ENCODE results near the gene RNF144A.

The RNF144A gene

GRCh38 chr2:7009207-7009911 lies 92.1 kb downstream of the RNF144A start:
- DNase-seq = no peak

GRCh38 chr2:7010391-7011054 lies 93.3 kb downstream of the RNF144A start:
- no peak for DNase-seq

GRCh38 chr2:7011356-7012083 lies 94.3 kb downstream of the RNF144A start:
- no peak for DNase-seq

- no peak for DNase-seq
These were observed 95.0 kb downstream of the RNF144A start for GRCh38 chr2:7012141-7012764.

- DNase-seq = no peak
These were observed 96.4 kb downstream of the RNF144A start for GRCh38 chr2:7013471-7014160.

- peak; percentile 41 to 50 for DNase-seq
These were observed 97.0 kb downstream of the RNF144A start for GRCh38 chr2:7014174-7014640.

- DNase-seq = no peak
These were observed 98.1 kb downstream of the RNF144A start for GRCh38 chr2:7015007-7015950.

- DNase-seq = no peak
These were observed 98.9 kb downstream of the RNF144A start for GRCh38 chr2:7016148-7016547.

- DNase-seq = no peak
These were observed 99.5 kb downstream of the RNF144A start for GRCh38 chr2:7016601-7017211.

- DNase-seq = no peak
These were observed 100.6 kb downstream of the RNF144A start for GRCh38 chr2:7017671-7018281.

GRCh38 chr2:7018282-7018701 lies 101.1 kb downstream of the RNF144A start:
- DNase-seq = no peak

GRCh38 chr2:7018767-7019166 lies 101.6 kb downstream of the RNF144A start:
- no peak for DNase-seq

- DNase-seq = no peak
These were observed 102.0 kb downstream of the RNF144A start for GRCh38 chr2:7019191-7019590.

GRCh38 chr2:7020059-7020458 lies 102.8 kb downstream of the RNF144A start:
- no peak for DNase-seq

- DNase-seq = no peak
These were observed 103.3 kb downstream of the RNF144A start for GRCh38 chr2:7020468-7020867.

- DNase-seq = no peak
These were observed 103.8 kb downstream of the RNF144A start for GRCh38 chr2:7020939-7021470.

- no peak for DNase-seq
These were observed 105.5 kb downstream of the RNF144A start for GRCh38 chr2:7022492-7023385.

GRCh38 chr2:7023542-7023941 lies 106.3 kb downstream of the RNF144A start:
- no peak for DNase-seq

- no peak for DNase-seq
These were observed 107.0 kb downstream of the RNF144A start for GRCh38 chr2:7024261-7024660.

Data from CD4-positive, alpha-beta T cell treated with Interleukin-4 for 1 hour (primary cell).